Activated naive CD4-positive, alpha-beta T cell treated with anti-CD3 and anti-CD28 coated beads, Interleukin-2, amount 50 U/mL, for 72 hours (primary cell): ENCODE data around the gene CCDC181. TPM values are rescaled to one million over a fixed set of nuclear protein-coding genes. Genes with fewer than 3 reads are reported as not detected.

Experiments
- ATAC-seq, 2 donors: fragments of 150-1000 bp; cut with Tn5 transposase; 2 replicates each; pipeline ENCODE4 v1.10.0; 2021; ENCODE audit warnings: mild to moderate bottlenecking in 2 of 2, moderate library complexity in 2 of 2
- DNase-seq, 2 donors: peaks; one replicate each; pipeline ENCODE4 v3.0.0; 2021 to 2022; ENCODE audit warnings: low spot score in 2 of 2
- H3K27ac Mint-ChIP-seq, 2 donors: one replicate each; pipeline ENCODE4 v1.8.0; 2022; ENCODE audit warnings: mild to moderate bottlenecking in 2 of 2, mixed read lengths in 2 of 2
- H3K36me3 Mint-ChIP-seq, 2 donors: one replicate each; pipeline ENCODE4 v1.8.0; 2022; ENCODE audit warnings: mixed read lengths in 2 of 2
- H3K9me3 Mint-ChIP-seq, 2 donors: one replicate each; pipeline ENCODE4 v1.8.0; 2022; ENCODE audit warnings: mixed read lengths in 2 of 2
- total RNA-seq, 2 donors: library from RNA; stranded (reverse); gene quantifications; one replicate each; pipeline ENCODE4 v1.2.3, GENCODE V29; 2022

Gene CCDC181
- total RNA-seq, 2 donors from 2014 or later = 0.30 TPM; not detected in 1

DNA sequence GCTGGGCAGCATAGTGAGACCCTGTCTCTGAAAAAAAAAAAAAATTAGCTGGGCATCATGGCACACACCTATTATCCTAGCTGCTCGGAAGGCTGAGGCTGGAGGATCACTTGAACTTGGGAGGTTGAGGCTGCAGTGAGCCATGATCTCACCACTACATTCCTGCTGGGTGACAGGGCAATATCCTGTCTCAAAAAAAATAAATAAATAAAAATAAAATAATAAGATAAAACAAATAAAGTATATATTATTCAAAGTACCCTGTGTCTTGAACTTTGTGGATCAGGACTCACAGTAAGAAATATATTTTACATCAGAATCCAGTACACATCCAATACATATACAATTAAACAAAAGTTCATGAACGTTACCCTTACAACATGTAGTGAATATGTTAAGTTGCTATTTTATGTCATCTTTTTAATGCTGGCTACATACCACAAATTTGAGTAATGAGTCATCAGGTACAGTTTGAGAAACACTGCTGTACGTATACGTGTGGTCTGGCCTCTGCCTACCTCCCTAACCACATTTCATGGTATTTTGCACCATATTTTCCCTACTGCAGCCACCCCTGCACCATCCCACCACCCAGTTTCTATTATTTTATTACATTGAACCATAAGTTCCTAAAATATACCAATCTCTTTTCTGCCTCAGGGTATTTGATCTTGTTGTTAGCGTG, 64.1 kb downstream of the CCDC181 start:
- ATAC-seq (peak; percentile 38 to 50), DNase-seq (peak in 1 of 2 donors; percentile 53)
- H3K27ac Mint-ChIP-seq = peak overlapping the region; percentile 11 to 60
- no peaks in the 10 kb centered on the region for H3K9me3 Mint-ChIP-seq
- H3K36me3 Mint-ChIP-seq = no peaks in the 10 kb centered on the region

DNA sequence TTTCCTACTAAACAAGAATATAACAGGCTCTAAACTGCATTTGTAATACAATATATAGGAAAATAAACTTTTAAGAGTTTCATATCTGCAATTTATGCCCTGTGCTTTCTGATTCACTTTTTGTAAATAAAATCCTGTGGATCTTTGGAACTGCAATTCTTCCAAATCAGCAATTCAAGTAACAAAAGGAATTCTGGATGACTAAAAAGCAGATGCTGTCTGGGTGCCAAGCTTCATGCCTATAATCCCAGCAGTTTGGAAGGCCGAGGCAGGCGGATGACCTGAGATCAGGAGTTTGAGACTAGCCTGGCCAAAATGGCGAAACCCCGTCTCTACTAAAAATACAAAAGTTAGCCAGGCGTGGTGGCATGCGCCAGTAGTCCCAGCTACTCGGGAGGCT, 66.0 kb downstream of the CCDC181 start:
- no peaks in the 10 kb centered on the region for H3K36me3 Mint-ChIP-seq
- ATAC-seq (no peak), DNase-seq (no peak)
- H3K27ac Mint-ChIP-seq = no peak overlapping the region
- no peaks in the 10 kb centered on the region for H3K9me3 Mint-ChIP-seq

DNA sequence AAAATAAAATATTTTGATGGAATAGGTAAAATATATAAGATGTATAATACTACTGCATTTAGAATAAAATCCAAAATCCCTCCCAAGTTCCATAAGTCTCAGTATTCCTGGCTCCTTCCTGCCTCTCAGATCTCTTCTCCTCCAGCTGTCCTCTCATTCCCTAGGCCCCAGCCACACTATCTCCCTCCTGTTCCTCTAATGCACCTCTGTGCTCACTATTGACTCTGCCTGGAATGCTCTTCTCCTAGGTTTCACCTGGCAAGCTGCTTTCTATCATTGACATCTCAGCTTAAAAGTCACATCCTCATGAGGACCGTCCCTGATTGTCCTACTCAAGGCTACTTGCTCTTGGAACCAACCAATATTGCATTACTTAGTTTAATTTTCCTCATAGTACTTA, 66.9 kb downstream of the CCDC181 start:
- Mint-ChIP-seq H3K9me3 (no peaks in the 10 kb centered on the region), H3K27ac (no peak overlapping the region), H3K36me3 (no peaks in the 10 kb centered on the region)
- DNase-seq (no peak), ATAC-seq (no peak)

DNA sequence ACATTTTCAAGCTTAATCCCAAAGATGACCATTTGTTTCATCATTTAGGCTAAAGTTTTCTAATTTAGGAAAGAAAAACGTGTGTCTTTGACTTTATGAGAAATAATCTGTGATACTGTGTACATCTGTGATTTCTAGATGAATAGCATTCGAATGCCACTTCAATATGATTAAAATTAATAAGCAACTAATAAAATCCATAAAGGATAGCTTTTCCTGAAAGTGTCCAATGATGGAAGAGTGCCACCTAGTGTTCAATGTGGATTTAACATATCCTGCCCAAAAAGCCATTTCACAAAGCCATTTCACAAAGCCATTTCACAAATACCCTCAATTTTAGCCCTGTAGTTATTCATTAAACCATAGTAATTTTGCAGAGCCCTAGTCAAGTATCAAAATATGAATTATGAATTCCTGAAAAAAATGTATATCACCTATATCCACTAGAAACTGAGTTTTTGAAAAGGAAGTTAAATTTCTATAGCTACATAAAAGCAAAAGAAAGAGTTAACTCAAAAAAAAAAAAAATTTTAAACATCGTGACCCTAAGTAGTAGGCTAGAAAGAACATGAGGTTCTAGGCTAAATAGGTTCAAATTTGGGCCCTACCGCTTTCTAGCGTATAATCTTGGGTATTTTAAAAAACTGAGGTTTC, 78.8 kb downstream of the CCDC181 start:
- no peaks in the 10 kb centered on the region for H3K36me3 Mint-ChIP-seq
- H3K9me3 Mint-ChIP-seq = no peaks in the 10 kb centered on the region
- DNase-seq (peak in 1 of 2 donors; percentile 36), ATAC-seq (no peak)
- H3K27ac Mint-ChIP-seq = no peak overlapping the region

DNA sequence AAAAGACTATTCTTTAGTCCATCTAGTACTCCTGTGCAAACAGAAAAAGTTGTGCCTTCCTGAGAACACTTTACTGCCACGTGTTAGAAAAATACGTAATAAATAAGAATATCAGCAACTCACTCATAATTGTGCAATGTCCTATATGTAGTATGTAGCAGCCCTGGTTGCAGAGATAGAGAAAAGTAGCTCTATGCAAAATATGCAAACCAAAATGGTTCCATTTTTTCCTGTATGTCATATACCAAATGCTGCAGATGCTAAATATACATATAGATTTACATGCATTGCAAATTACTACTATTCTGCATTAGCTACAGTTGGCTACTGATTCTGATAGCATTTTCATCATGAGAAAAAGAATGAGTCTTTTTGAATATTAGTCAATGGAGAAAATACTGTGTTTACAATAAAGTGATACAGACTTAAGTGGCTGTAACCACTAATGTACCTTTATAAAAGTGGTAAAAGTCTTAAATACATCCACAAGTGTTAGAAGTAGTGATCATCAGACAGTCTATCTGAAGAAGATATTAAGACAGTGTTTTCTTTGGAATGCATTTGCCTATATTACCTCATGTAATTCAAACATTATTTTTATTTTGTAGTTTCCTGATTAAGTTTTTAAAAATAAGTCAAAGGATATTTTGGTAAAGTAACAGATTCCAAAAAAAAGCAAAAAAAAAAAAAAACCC, 79.4 kb downstream of the CCDC181 start:
- Mint-ChIP-seq H3K9me3 (no peaks in the 10 kb centered on the region), H3K36me3 (no peaks in the 10 kb centered on the region), H3K27ac (no peak overlapping the region)
- no peak for ATAC-seq
- no peak for DNase-seq

DNA sequence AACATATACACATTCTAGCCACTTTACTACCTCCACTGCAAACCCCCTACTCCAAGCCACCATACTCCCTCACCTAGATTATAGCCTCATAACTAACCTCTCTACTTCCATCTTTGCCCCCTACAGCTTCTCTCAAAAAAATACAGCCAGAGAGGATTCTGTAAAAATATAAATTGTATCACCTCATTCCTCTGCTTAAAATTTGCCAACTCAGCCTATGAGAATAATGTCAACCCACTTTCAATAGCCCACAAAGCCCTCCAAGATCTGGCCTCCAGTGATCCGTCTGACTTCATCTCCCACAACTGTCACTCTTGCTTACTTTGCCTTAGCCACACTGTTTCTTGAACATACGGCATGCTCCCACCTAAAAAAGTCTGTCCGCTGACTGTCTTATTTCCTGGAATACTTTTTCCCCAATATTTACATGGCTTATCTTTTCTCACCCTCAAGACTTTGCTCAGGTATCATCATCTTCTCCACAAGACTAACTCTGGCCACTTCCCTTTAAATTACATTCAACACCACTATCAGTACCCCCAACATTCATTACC, 81.2 kb downstream of the CCDC181 start:
- no peaks in the 10 kb centered on the region for H3K36me3 Mint-ChIP-seq
- H3K9me3 Mint-ChIP-seq = no peaks in the 10 kb centered on the region
- DNase-seq = no peak
- ATAC-seq = no peak
- no peak overlapping the region for H3K27ac Mint-ChIP-seq

DNA sequence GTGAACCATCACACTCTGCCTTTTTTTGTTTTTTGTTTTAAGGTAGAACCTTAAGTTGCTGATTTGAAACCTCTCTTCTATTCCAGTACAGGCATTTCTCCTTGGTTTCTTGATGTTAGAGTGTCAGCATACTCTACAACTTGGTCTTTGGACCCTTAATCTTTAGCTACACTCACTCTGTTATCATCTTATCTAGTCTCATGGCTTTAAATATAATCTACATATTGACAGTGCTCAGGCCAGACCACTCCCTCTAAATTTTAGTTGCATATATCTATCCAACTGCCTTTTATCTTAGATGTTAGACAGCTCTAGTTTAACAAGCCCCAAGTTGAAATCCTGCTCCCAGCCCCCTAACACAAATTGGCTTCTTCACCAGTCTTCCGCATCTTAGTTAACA, 81.8 kb downstream of the CCDC181 start:
- H3K9me3 Mint-ChIP-seq = peaks cover 3 to 5% of the 10 kb centered on the region in 2 donors
- no peak for DNase-seq
- no peak for ATAC-seq
- no peak overlapping the region for H3K27ac Mint-ChIP-seq
- H3K36me3 Mint-ChIP-seq = peaks cover 0 to 5% of the 10 kb centered on the region in 2 donors

Other genes with a start within 250 kb of the CCDC181 start
- gene NME7, start 59.7 kb downstream of the CCDC181 start, total RNA-seq = 10 to 100 TPM; 13.0 TPM
- 1 to 10 TPM; 6.1 to 9.8 TPM for gene BLZF1, start 59.3 kb downstream of the CCDC181 start, total RNA-seq
- 1 to 10 TPM; 4.0 to 6.5 TPM for gene SLC19A2, start 58.5 kb upstream of the CCDC181 start, total RNA-seq
- gene F5, start 159.0 kb upstream of the CCDC181 start, total RNA-seq = 10 to 100 TPM; 90.3 to 93.5 TPM
- gene SELP, start 202.7 kb upstream of the CCDC181 start, total RNA-seq = 1 to 10 TPM; 1.5 to 2.0 TPM